SU-DHL-6 (cell line): ENCODE data around the gene NEIL1.

ENCODE experiments used
- CTCF ChIP-seq: fragments of 200-600 bp; sonication (generic); IDR thresholded peaks from one replicate; pipeline ENCODE4 v1.5.1; 2017; ENCODE audit warnings: antibody characterized with exemption, mild to moderate bottlenecking, low read length, moderate library complexity; ENCODE audit not compliant: insufficient read depth, poor library complexity, severe bottlenecking
- EZH2phosphoT487 ChIP-seq: fragments of 200-600 bp; sonication (generic), shearing (Covaris generic); conservative IDR thresholded peaks from 2 replicates; pipeline ENCODE4 v1.6.1; 2018; ENCODE audit warnings: mild to moderate bottlenecking, antibody characterized with exemption, low read length, moderate library complexity, mixed read lengths

- TF ChIP-seq CTCF (no peak), EZH2phosphoT487 (no peak)
Observed at GRCh38 chr15:75361989-75362641, 15.3 kb downstream of the NEIL1 start.
